A673 (cell line): ENCODE measurements around the gene RMRP.

Source experiments
- EZH2 ChIP-seq: fragments of 200-600 bp; sonication (generic); IDR thresholded peaks from 2 replicates; pipeline ENCODE4 v1.6.1; 2017; ENCODE audit warnings: borderline replicate concordance, low read depth, mild to moderate bottlenecking, mixed read lengths, antibody characterized with exemption, low read length; ENCODE audit not compliant: poor library complexity, severe bottlenecking
- TF ChIP-seq, protein P1 (sequence below): fragments of 300-800, 200-600 bp; sonication (generic); conservative IDR thresholded peaks from 2 replicates; pipeline ENCODE4 v1.5.1; 2017; ENCODE audit warnings: low read depth, mild to moderate bottlenecking, antibody characterized with exemption, low read length, moderate library complexity, mixed read lengths

DNA sequence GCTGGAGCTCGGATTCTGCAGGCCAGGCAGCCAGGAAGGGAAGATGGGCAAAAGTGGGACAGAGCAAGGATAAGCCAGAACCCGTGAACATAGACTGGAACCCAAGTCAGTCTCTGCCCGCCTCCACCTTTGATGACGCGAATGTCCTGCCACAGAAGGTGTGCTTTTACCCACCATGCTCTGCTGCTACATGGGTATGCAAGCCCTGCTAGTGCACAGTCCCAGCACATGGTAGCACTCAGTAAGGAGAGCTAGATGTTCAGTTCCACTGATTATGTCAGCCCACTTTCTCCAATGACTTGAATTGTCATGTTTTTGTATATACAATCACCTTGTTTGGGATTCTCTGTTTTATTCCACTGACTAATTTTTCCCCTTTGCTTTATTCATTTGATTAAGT lies 28.2 kb downstream of the RMRP start:
- TF ChIP-seq, protein P1, sequence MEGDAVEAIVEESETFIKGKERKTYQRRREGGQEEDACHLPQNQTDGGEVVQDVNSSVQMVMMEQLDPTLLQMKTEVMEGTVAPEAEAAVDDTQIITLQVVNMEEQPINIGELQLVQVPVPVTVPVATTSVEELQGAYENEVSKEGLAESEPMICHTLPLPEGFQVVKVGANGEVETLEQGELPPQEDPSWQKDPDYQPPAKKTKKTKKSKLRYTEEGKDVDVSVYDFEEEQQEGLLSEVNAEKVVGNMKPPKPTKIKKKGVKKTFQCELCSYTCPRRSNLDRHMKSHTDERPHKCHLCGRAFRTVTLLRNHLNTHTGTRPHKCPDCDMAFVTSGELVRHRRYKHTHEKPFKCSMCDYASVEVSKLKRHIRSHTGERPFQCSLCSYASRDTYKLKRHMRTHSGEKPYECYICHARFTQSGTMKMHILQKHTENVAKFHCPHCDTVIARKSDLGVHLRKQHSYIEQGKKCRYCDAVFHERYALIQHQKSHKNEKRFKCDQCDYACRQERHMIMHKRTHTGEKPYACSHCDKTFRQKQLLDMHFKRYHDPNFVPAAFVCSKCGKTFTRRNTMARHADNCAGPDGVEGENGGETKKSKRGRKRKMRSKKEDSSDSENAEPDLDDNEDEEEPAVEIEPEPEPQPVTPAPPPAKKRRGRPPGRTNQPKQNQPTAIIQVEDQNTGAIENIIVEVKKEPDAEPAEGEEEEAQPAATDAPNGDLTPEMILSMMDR: no peak
- TF ChIP-seq EZH2: no peak
